Kidney (tissue), 14 donors: Measurements from ENCODE around the gene SCAANT1. TPM values are rescaled to one million over a fixed set of nuclear protein-coding genes. Genes with fewer than 3 reads are reported as not detected.

ENCODE experiments used
- DNase-seq, 5 donors: peaks; one replicate each; pipeline ENCODE4 v3.0.0-alpha.2; 2013 to 2020
- FAIRE-seq: peaks from 2 replicates; lab custom pipeline; 2012; peaks lifted over from hg19 to GRCh38; lab: Jason Lieb, UNC
- H3K27ac ChIP-seq, 2 donors: one replicate each; pipeline ENCODE4 v1.7.0; 2013; ENCODE audit warnings: low read depth in 2 of 2, low read length in 2 of 2, inconsistent platforms in 1 of 2
- H3K27me3 ChIP-seq: one replicate; pipeline ENCODE4 v1.7.1; 2013; ENCODE audit warnings: low read length, inconsistent platforms; ENCODE audit not compliant: control insufficient read depth, insufficient read depth
- H3K36me3 ChIP-seq, 3 donors: one replicate each; pipeline versions ENCODE4 v1.7.0 to v1.7.1; 2013; ENCODE audit warnings: low read length in 3 of 3, control low read depth in 1 of 3, inconsistent platforms in 1 of 3; ENCODE audit not compliant: insufficient read depth in 3 of 3, control insufficient read depth in 2 of 3
- H3K4me1 ChIP-seq, 3 donors: one replicate each; pipeline versions ENCODE4 v1.7.0 to v1.7.1; 2013; ENCODE audit warnings: low read length in 3 of 3, inconsistent platforms in 1 of 3, low read depth in 1 of 3; ENCODE audit not compliant: control insufficient read depth in 2 of 3, insufficient read depth in 2 of 3
- H3K4me3 ChIP-seq, 3 donors: one replicate each; pipeline versions ENCODE4 v1.7.0 to v1.8.1; 2013; ENCODE audit warnings: low read length in 3 of 3, control low read depth in 1 of 3, inconsistent platforms in 1 of 3
- H3K9ac ChIP-seq, 3 donors: one replicate each; pipeline versions ENCODE4 v1.7.0 to v1.7.1; 2013; ENCODE audit warnings: low read length in 3 of 3, control low read depth in 1 of 3, inconsistent platforms in 1 of 3
- H3K9me3 ChIP-seq, 3 donors: one replicate each; pipeline versions ENCODE4 v1.7.0 to v1.7.1; 2013; ENCODE audit warnings: low read length in 3 of 3, control low read depth in 1 of 3, inconsistent platforms in 1 of 3; ENCODE audit not compliant: control insufficient read depth in 2 of 3, insufficient read depth in 1 of 3
- intact Hi-C: fragments of 100-400 bp; cut with DNase I; formaldehyde crosslinking; loops from one replicate; pipeline ENCODE4 v1.11.1; 2022
- polyA plus RNA-seq: library from polyadenylated mRNA; stranded (reverse); fragments of 350-450 nt; fragmentation: Illumina TruSeq; extraction: RNeasy Lipid Tissue Mini Kit (QIAGEN cat#74804); gene quantifications from one replicate; pipeline ENCODE4 v1.2.3, GENCODE V29; 2014; ENCODE audit warnings: low read depth, low replicate concordance; ENCODE audit not compliant: insufficient read depth
- total RNA-seq: library from RNA; stranded (reverse); fragmentation: NEBNext Ultra II Directional; extraction: Animal tissue kit (Norgen Biotek cat#: 25700); gene quantifications from one replicate; pipeline ENCODE4 v1.2.1, GENCODE V29; 2021
- TF ChIP-seq, protein P1 (sequence below): IDR thresholded peaks from 3 replicates; pipeline ENCODE4 v1.5.1; 2012; ENCODE audit warnings: mild to moderate bottlenecking, moderate library complexity, borderline replicate concordance; ENCODE audit not compliant: insufficient read depth; ENCODE audit errors: extremely low read depth
- donor health status: control.
- donor health status: control.
- donor health status: control.
- donor health status: control.
- donor health status: control.
- donor health status: DM: yes; HTN: yes; CAD: no.
- donor health status: Normal renal cell carcinoma (clear cell type).

The SCAANT1 gene
- total and polyA plus RNA-seq, 2 donors from 2014 or later: not detected

DNA sequence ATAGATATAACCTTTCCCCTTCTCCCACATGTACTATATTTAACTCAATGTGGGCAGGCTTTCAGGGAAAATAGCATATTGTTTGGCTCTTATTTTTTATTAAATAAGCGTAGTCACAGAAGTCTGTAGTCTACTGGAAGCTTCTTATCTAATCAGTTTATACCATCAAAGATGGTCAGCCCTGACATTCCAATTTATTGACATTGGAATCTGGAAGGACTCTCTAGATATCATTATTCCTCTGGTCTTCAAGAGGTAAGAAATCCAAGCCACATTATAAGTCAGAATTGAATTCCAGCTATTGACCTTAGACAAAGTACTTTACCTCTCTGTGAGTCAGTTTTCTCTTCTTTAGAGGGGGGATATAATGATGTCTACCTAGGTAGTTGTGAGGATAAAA lies 38.5 kb upstream of the SCAANT1 start:
- no peak overlapping the region for H3K27ac ChIP-seq
- H3K9me3 ChIP-seq: no peaks in the 10 kb centered on the region
- FAIRE-seq: no peak
- no peaks in the 10 kb centered on the region for H3K27me3 ChIP-seq
- TF ChIP-seq, protein P1, sequence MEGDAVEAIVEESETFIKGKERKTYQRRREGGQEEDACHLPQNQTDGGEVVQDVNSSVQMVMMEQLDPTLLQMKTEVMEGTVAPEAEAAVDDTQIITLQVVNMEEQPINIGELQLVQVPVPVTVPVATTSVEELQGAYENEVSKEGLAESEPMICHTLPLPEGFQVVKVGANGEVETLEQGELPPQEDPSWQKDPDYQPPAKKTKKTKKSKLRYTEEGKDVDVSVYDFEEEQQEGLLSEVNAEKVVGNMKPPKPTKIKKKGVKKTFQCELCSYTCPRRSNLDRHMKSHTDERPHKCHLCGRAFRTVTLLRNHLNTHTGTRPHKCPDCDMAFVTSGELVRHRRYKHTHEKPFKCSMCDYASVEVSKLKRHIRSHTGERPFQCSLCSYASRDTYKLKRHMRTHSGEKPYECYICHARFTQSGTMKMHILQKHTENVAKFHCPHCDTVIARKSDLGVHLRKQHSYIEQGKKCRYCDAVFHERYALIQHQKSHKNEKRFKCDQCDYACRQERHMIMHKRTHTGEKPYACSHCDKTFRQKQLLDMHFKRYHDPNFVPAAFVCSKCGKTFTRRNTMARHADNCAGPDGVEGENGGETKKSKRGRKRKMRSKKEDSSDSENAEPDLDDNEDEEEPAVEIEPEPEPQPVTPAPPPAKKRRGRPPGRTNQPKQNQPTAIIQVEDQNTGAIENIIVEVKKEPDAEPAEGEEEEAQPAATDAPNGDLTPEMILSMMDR: no peak
- no peak overlapping the region for H3K4me3 ChIP-seq
- H3K36me3 ChIP-seq: peaks cover 0 to 5% (median 0%) of the 10 kb centered on the region in 3 donors
- H3K9ac ChIP-seq: no peak overlapping the region
- intact Hi-C loops: no loop called here
- H3K4me1 ChIP-seq: peaks cover under 1 to 14% (median 8%) of the 10 kb centered on the region in 3 donors
- DNase-seq: no peak

DNA sequence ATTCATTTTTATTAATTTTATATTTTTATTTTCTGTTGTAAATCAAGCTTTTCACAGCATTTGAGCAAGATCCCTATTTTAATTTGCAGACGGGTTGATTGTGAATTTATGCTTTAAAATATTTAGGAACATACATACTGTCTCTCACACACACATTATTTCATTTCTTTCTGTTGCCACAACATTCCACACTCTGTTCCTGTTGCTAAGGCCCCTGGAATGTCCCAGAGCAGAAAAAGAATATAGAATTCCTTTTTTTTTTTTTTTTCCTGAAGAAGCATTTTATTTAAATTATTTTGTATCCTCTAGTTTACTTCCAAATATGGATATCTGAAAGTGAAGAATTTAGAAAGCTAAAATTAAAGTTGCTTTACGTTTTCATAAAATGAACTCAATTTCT lies 36.8 kb upstream of the SCAANT1 start:
- DNase-seq (peak in 1 of 5 donors; percentile 77), FAIRE-seq (no peak)
- Histone ChIP-seq H3K9ac (no peak overlapping the region), H3K27ac (no peak overlapping the region), H3K4me1 (peaks cover 5 to 6% (median 6%) of the 10 kb centered on the region in 3 donors), H3K9me3 (no peaks in the 10 kb centered on the region), H3K4me3 (no peak overlapping the region), H3K36me3 (peaks cover 0 to 1% (median 0%) of the 10 kb centered on the region in 3 donors), H3K27me3 (no peaks in the 10 kb centered on the region)
- TF ChIP-seq, protein P1: no peak
- intact Hi-C loops: no loop called here

DNA sequence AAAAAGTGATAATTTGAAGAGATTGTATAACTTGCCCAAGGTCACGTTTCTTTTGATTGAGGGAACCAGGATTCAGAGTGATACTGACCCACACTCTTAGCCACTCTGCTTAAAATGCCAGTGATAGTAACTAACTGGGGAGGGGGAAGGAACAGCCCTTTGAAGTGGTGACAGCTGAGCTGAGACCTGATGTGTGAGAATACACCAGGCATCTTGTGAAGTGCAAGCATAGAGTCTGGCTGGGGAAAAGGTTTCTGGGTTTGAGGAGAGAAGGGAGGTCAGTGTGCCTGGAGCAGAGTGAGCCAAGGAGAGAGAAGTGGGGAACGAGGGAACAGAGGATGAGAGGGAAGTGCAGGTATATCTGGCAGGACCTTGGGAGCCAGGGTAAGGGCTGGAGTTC lies 35.4 kb upstream of the SCAANT1 start:
- DNase-seq (no peak), FAIRE-seq (no peak)
- Histone ChIP-seq H3K27me3 (no peaks in the 10 kb centered on the region), H3K36me3 (no peaks in the 10 kb centered on the region), H3K4me1 (peaks cover 5 to 6% (median 6%) of the 10 kb centered on the region in 3 donors), H3K9me3 (no peaks in the 10 kb centered on the region), H3K27ac (no peak overlapping the region), H3K9ac (no peak overlapping the region), H3K4me3 (no peak overlapping the region)
- TF ChIP-seq, protein P1: no peak
- intact Hi-C loops: no loop called here

DNA sequence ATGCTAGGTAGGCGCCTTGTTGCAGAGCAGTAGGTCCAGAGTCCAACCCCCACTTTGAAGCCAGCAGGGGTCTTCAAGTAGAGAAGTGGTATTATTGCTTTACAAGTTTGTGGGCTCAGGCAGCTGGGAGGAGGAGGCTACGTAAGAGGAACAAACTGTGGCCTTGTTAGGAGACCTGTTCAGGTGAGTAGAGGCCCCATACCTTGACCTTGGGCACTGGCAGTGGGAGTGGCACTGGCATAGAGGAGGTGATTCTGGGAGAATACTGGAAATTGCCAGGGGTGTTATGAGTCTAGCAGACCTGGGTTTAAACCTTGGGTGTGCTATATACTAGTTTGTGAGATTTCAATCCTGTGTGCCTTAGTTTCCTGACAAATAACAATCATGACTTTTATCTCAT lies 34.6 kb upstream of the SCAANT1 start:
- TF ChIP-seq, protein P1: no peak
- Histone ChIP-seq H3K27me3 (no peaks in the 10 kb centered on the region), H3K27ac (no peak overlapping the region), H3K4me1 (peaks cover 5 to 6% (median 6%) of the 10 kb centered on the region in 3 donors), H3K36me3 (no peaks in the 10 kb centered on the region), H3K9ac (no peak overlapping the region), H3K4me3 (no peak overlapping the region), H3K9me3 (no peaks in the 10 kb centered on the region)
- DNase-seq (no peak), FAIRE-seq (no peak)
- intact Hi-C loops: no loop called here
